A673 (cell line): ENCODE results near the gene ITFG1.

Source experiments
- CTCF ChIP-seq: fragments of 300-800, 200-600 bp; sonication (generic); conservative IDR thresholded peaks from 2 replicates; pipeline ENCODE4 v1.5.1; 2017; ENCODE audit warnings: low read depth, mild to moderate bottlenecking, antibody characterized with exemption, low read length, moderate library complexity, mixed read lengths
- EZH2 ChIP-seq: fragments of 200-600 bp; sonication (generic); IDR thresholded peaks from 2 replicates; pipeline ENCODE4 v1.6.1; 2017; ENCODE audit warnings: borderline replicate concordance, low read depth, mild to moderate bottlenecking, mixed read lengths, antibody characterized with exemption, low read length; ENCODE audit not compliant: poor library complexity, severe bottlenecking

DNA sequence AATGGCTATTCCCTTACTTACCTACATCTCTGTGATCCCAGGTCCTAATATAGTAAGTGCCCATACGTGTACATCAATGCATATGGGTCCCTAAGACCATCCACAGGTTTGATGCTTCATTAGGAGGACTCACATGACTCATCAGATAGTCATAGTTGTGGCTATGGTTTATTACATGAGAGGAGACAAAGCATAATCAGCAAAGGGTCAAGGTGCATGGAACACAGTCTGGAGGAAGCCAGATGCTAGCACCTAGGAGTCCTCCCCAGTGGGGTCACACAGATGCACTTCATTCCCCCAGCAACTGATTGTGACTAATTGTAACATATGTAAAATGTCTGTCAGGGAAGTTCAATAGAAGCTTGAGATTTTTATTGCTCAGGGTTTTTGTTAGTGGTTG is 43.1 kb upstream of the ITFG1 start:
- TF ChIP-seq CTCF: no peak
- TF ChIP-seq EZH2: no peak
